ENCODE measurements around the gene TMEFF2.

Gene TMEFF2

GRCh38 chr2:192053921-192054320 is 140.8 kb downstream of the TMEFF2 start:
- DNase-seq: no peak

- no peak for DNase-seq
These were observed 143.2 kb downstream of the TMEFF2 start for GRCh38 chr2:192051533-192051932.

- DNase-seq: no peak
These were observed 145.4 kb downstream of the TMEFF2 start for GRCh38 chr2:192049362-192049761.

- no peak for DNase-seq
These were observed 147.2 kb downstream of the TMEFF2 start for GRCh38 chr2:192047315-192048107.

GRCh38 chr2:192044496-192044895 is 150.2 kb downstream of the TMEFF2 start:
- DNase-seq: no peak

- DNase-seq: no peak
These were observed 151.4 kb downstream of the TMEFF2 start for GRCh38 chr2:192043216-192043870.

- DNase-seq: no peak
These were observed 152.6 kb downstream of the TMEFF2 start for GRCh38 chr2:192042126-192042525.

GRCh38 chr2:192038110-192038509 is 156.6 kb downstream of the TMEFF2 start:
- DNase-seq: no peak

- no peak for DNase-seq
These were observed 158.8 kb downstream of the TMEFF2 start for GRCh38 chr2:192035731-192036442.

- no peak for DNase-seq
These were observed 163.9 kb downstream of the TMEFF2 start for GRCh38 chr2:192030856-192031255.

- no peak for DNase-seq
These were observed 164.4 kb downstream of the TMEFF2 start for GRCh38 chr2:192030289-192030688.

- no peak for DNase-seq
These were observed 165.6 kb downstream of the TMEFF2 start for GRCh38 chr2:192029089-192029488.

GRCh38 chr2:192026825-192027120 is 168.0 kb downstream of the TMEFF2 start:
- DNase-seq: no peak

GRCh38 chr2:192026059-192026824 is 168.5 kb downstream of the TMEFF2 start:
- DNase-seq: no peak

GRCh38 chr2:192025637-192026036 is 169.1 kb downstream of the TMEFF2 start:
- no peak for DNase-seq

GRCh38 chr2:192023006-192023405 is 171.7 kb downstream of the TMEFF2 start:
- no peak for DNase-seq

GRCh38 chr2:192017844-192018243 is 176.9 kb downstream of the TMEFF2 start:
- DNase-seq: no peak

- no peak for DNase-seq
These were observed 178.5 kb downstream of the TMEFF2 start for GRCh38 chr2:192016265-192016664.

- DNase-seq: no peak
These were observed 181.5 kb downstream of the TMEFF2 start for GRCh38 chr2:192013211-192013610.

- DNase-seq: no peak
These were observed 183.5 kb downstream of the TMEFF2 start for GRCh38 chr2:192011196-192011595.

- DNase-seq: no peak
These were observed 184.7 kb downstream of the TMEFF2 start for GRCh38 chr2:192010073-192010472.

GRCh38 chr2:192007581-192008228 is 187.0 kb downstream of the TMEFF2 start:
- DNase-seq: no peak

GRCh38 chr2:192005211-192005610 is 189.5 kb downstream of the TMEFF2 start:
- no peak for DNase-seq
